MG63 (cell line): Measurements from ENCODE around the gene NKAPD1. TPM values are rescaled to one million over a fixed set of nuclear protein-coding genes. Genes with fewer than 3 reads are reported as not detected.
"Not testable (repeated sequence)": the region's sequence is repeated elsewhere in the genome, so short reads cannot be mapped to it uniquely, and the experiment has no call there.

Experiments used
- DNase-seq: peaks from one replicate; pipeline ENCODE4 v3.0.0-alpha.2; 2020
- H3K27me3 ChIP-seq: fragments of 250-450 bp; sonication (Bioruptor Pico); 2 replicates; pipeline ENCODE4 v1.5.1; 2020; ENCODE audit warnings: mild to moderate bottlenecking, moderate library complexity
- H3K36me3 ChIP-seq: fragments of 250-450 bp; sonication (Bioruptor Pico); 2 replicates; pipeline ENCODE4 v1.5.1; 2020; ENCODE audit warnings: mild to moderate bottlenecking, moderate library complexity
- H3K4me3 ChIP-seq: fragments of 250-450 bp; sonication (Bioruptor Pico); 2 replicates; pipeline ENCODE4 v1.5.1; 2020; ENCODE audit warnings: mild to moderate bottlenecking, moderate library complexity
- H3K9me3 ChIP-seq: fragments of 250-450 bp; sonication (Bioruptor Pico); 2 replicates; pipeline ENCODE4 v1.5.1; 2020; ENCODE audit warnings: mild to moderate bottlenecking, moderate library complexity
- total RNA-seq: library from RNA; depleted of rRNA; stranded (reverse); fragments of >200 nt; shearing (Covaris generic); gene quantifications from 2 replicates; pipeline ENCODE4 v1.2.3, GENCODE V29; 2014; ENCODE audit warnings: low replicate concordance

NKAPD1 gene
- total RNA-seq, 1 experiment from 2014 or later, result 27.8 TPM

DNA sequence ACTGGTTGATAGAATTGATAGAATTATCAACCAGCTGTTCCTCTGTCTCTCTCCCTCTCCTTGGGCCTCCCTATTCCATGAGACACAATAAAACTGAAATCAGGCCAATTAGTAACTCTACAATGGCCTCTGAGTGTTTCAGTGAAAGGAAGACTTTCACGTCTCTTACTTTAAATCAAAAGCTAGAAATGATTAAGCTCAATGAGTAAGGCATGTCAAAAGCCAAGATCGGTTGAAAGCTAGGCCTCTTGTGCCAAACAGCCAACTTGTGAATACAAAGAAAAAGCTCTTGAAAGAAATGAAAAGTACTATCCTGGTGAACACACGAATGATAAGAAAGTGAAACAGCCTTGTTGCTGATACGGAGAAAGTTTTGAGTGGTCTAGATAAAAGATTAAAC is 16.9 kb upstream of the NKAPD1 start:
- no peak for DNase-seq
- Histone ChIP-seq H3K4me3 (no peak overlapping the region), H3K9me3 (no peaks in the 10 kb centered on the region), H3K27me3 (no peaks in the 10 kb centered on the region), H3K36me3 (peaks cover 59% of the 10 kb centered on the region)

DNA sequence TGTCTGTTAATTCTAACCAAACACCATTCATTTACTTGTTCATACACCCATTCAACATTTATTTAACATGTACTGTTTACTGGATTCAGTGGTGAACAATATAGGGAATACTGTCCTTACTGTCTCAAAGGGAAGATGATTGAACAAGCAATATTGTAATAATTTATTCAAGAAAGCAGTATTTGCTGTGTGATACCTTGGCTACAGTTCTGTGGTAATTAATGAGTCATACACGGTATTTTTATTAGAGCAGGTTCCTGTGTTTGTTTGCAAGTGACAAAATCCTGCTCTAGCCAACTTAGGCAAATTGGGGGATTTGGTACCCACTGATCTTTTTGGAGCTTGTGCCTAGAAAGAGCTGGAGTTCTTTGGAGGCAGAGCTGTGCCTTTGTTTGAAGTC is 16.0 kb upstream of the NKAPD1 start:
- Histone ChIP-seq H3K4me3 (no peak overlapping the region), H3K9me3 (no peaks in the 10 kb centered on the region), H3K36me3 (peaks cover 63% of the 10 kb centered on the region), H3K27me3 (no peaks in the 10 kb centered on the region)
- DNase-seq, result no peak

- Histone ChIP-seq H3K36me3 (peaks cover 52% of the 10 kb centered on the region), H3K4me3 (no peak overlapping the region), H3K27me3 (no peaks in the 10 kb centered on the region), H3K9me3 (no peaks in the 10 kb centered on the region)
- no peak for DNase-seq
Measured at GRCh38 chr11:112062923-112063322, 11.2 kb upstream of the NKAPD1 start.

GRCh38 chr11:112082729-112083128 is 8.6 kb downstream of the NKAPD1 start:
- peaks cover 81% of the 10 kb centered on the region for H3K36me3 ChIP-seq

GRCh38 chr11:112085822-112086421 is 11.8 kb downstream of the NKAPD1 start:
- Histone ChIP-seq H3K4me3 (peak overlapping the region; percentile 93), H3K36me3 (peaks cover 81% of the 10 kb centered on the region), H3K9me3 (no peaks in the 10 kb centered on the region), H3K27me3 (no peaks in the 10 kb centered on the region)
- peak; percentile 20 for DNase-seq

More at GRCh38 chr11:112082729-112083128, 8.6 kb downstream of the NKAPD1 start:
- H3K9me3 ChIP-seq, result no peaks in the 10 kb centered on the region
- no peaks in the 10 kb centered on the region for H3K27me3 ChIP-seq
- DNase-seq, result peak; percentile 29
- no peak overlapping the region for H3K4me3 ChIP-seq

- Histone ChIP-seq H3K36me3 (peaks cover 84% of the 10 kb centered on the region), H3K4me3 (peak within 1 kb of the TSS; percentile 93), H3K9me3 (no peaks in the 10 kb centered on the region), H3K27me3 (no peaks in the 10 kb centered on the region)
- peak; percentile 92 for DNase-seq
Measured at GRCh38 chr11:112086422-112087191, 12.5 kb downstream of the NKAPD1 start, which contains the start of the genes SDHD and TIMM8B. Gene SDHD (plus strand): TSS chr11:112086873. CDS start chr11:112086908, 35 bp downstream. Gene TIMM8B (minus strand): TSS chr11:112086756. CDS start chr11:112086723, 33 bp downstream.

GRCh38 chr11:112087212-112087611 is 13.1 kb downstream of the NKAPD1 start:
- H3K27me3 ChIP-seq, result no peaks in the 10 kb centered on the region
- no peak for DNase-seq
- H3K9me3 ChIP-seq, result no peaks in the 10 kb centered on the region
- peak overlapping the region; percentile 93 for H3K4me3 ChIP-seq
- H3K36me3 ChIP-seq, result peaks cover 84% of the 10 kb centered on the region

DNA sequence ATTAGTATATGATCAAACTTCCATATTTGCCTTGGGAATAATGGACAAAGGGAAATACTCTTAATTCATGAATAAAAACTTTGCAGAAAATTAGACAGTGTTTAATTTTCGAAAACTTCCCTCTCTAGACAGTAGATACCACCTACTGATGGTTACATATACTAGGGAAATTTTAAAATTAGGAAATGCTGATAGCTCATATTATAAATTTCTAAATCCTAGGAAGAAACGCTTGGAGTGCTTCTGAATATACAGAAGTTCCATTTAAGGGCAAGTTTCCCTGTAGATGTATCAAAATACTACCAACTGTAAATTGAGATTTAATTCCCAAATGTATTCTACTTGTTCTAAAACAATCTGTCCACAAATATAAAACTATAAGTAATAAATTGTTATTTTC is 21.2 kb downstream of the NKAPD1 start:
- H3K36me3 ChIP-seq, result peaks cover 57% of the 10 kb centered on the region
- H3K9me3 ChIP-seq, H3K4me3 ChIP-seq, H3K27me3 ChIP-seq, DNase-seq: not testable (repeated sequence)

GRCh38 chr11:112096194-112096593 is 22.1 kb downstream of the NKAPD1 start:
- no peaks in the 10 kb centered on the region for H3K9me3 ChIP-seq
- H3K27me3 ChIP-seq, result no peaks in the 10 kb centered on the region
- no peak for DNase-seq
- no peak overlapping the region for H3K4me3 ChIP-seq
- peaks cover 48% of the 10 kb centered on the region for H3K36me3 ChIP-seq

- Histone ChIP-seq H3K9me3 (no peaks in the 10 kb centered on the region), H3K4me3 (no peak overlapping the region), H3K36me3 (peaks cover 32% of the 10 kb centered on the region), H3K27me3 (no peaks in the 10 kb centered on the region)
- DNase-seq, result no peak
Measured at GRCh38 chr11:112097734-112098528, 23.8 kb downstream of the NKAPD1 start.

GRCh38 chr11:112100462-112100861 is 26.4 kb downstream of the NKAPD1 start:
- DNase-seq, result no peak
- peaks cover 14% of the 10 kb centered on the region for H3K36me3 ChIP-seq

GRCh38 chr11:112103446-112103845 is 29.3 kb downstream of the NKAPD1 start:
- Histone ChIP-seq H3K9me3 (no peaks in the 10 kb centered on the region), H3K4me3 (no peak overlapping the region), H3K36me3 (peaks cover 2% of the 10 kb centered on the region; the same call in 1 of the 2 replicates), H3K27me3 (no peaks in the 10 kb centered on the region)
- no peak for DNase-seq

More at GRCh38 chr11:112100462-112100861, 26.4 kb downstream of the NKAPD1 start:
- Histone ChIP-seq H3K4me3 (no peak overlapping the region), H3K9me3 (no peaks in the 10 kb centered on the region), H3K27me3 (no peaks in the 10 kb centered on the region)

GRCh38 chr11:112106070-112106469 is 32.0 kb downstream of the NKAPD1 start:
- H3K4me3 ChIP-seq, result no peak overlapping the region
- no peaks in the 10 kb centered on the region for H3K27me3 ChIP-seq
- no peaks in the 10 kb centered on the region for H3K9me3 ChIP-seq
- DNase-seq, result no peak
- H3K36me3 ChIP-seq, result no peaks in the 10 kb centered on the region

DNA sequence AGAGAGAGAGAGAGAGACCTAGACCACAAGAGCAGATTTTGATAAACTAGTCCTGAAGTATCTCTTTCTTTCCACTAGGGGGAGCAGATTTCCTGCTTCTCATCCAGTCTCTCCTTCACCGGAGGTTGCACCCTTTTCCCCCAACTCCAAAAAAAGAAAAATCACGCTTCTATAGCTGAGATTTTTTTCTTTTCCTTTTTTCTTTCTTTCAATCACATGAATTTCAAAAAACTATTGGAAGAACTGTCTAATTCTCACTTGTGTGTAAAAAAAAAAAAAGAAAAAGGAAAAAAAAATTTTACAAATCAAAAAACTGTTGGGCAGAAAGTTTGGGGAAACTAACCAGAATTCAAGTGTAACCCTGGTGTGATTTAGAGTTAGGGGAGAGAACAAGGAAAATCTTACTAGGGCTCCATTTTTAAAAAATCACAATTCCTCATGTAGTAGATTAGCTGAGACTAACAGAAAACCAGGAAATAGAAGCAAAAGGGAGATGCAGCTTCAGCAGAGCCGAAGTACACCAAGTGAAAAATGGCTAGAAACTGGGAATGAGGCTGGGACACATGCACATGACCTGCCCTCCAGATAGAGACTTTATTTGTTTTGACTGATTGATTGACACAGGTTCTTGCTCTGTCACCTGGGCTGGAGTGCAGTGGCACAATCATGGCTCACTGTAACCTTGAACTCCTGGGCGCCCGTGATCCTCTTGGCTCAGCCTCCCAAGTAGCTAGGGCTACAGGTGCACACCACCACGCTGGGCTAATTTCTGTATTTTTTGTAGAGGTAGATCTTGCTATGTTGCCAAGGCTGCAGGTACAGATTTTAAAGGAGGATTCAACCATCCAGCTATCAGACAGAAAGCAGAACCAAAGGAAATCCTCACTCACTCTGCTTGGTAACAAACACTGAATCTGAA is 39.7 kb downstream of the NKAPD1 start:
- DNase-seq, result no peak
- Histone ChIP-seq H3K36me3 (no peaks in the 10 kb centered on the region), H3K27me3 (no peaks in the 10 kb centered on the region), H3K4me3 (no peak overlapping the region), H3K9me3 (no peaks in the 10 kb centered on the region)

- no peaks in the 10 kb centered on the region for H3K36me3 ChIP-seq
- no peak for DNase-seq
- no peaks in the 10 kb centered on the region for H3K27me3 ChIP-seq
- no peak overlapping the region for H3K4me3 ChIP-seq
- no peaks in the 10 kb centered on the region for H3K9me3 ChIP-seq
Measured at GRCh38 chr11:112114460-112114859, 40.4 kb downstream of the NKAPD1 start.

DNA sequence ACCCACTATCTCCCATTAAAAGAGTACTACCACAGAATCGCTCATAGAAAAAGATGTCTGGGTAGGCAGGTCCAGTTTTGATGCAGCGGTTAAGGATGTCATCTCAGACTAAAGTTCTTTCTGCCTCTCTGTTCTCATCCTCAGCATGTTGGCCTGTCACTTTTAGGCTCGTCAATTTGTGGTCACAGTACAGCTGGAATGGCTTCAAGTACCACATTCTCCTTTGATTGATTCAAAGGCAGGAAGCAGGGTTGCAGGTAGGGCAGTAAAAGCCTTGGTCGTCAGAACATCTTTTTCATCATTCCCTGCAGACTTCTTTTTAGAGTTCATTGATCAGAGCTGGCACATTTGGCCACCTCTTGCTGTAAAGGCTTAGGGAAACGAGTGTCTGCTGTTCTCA is 41.3 kb downstream of the NKAPD1 start:
- Histone ChIP-seq H3K9me3 (no peaks in the 10 kb centered on the region), H3K4me3 (no peak overlapping the region), H3K27me3 (no peaks in the 10 kb centered on the region), H3K36me3 (no peaks in the 10 kb centered on the region)
- DNase-seq, result no peak
